Chondrocyte (in vitro differentiated cells): ENCODE results near the gene TXNRD2. TPM values are rescaled to one million over a fixed set of nuclear protein-coding genes. Genes with fewer than 3 reads are reported as not detected.
A peak's percentile ranks its signal among the peaks of the same experiment; 100 is the strongest.

Experiments used
- DNase-seq: peaks from one replicate; pipeline ENCODE4 v3.0.0; 2021; ENCODE audit warnings: mixed read lengths, low spot score
- H3K27ac Mint-ChIP-seq: one replicate; pipeline ENCODE4 v1.8.0; 2021; ENCODE audit warnings: mild to moderate bottlenecking, moderate library complexity, mixed read lengths; ENCODE audit not compliant: unreplicated experiment
- H3K27me3 Mint-ChIP-seq: 2 replicates; pipeline ENCODE4 v1.8.0; 2021; ENCODE audit warnings: low read depth, mixed read lengths
- H3K36me3 Mint-ChIP-seq: 2 replicates; pipeline ENCODE4 v1.8.0; 2021; ENCODE audit warnings: low read depth, mixed read lengths
- H3K4me1 Mint-ChIP-seq: 2 replicates; pipeline ENCODE4 v1.8.0; 2021; ENCODE audit warnings: low read depth, mild to moderate bottlenecking, mixed read lengths
- H3K4me3 Mint-ChIP-seq: one replicate; pipeline ENCODE4 v1.8.0; 2021; ENCODE audit warnings: mild to moderate bottlenecking, moderate library complexity, mixed read lengths; ENCODE audit not compliant: unreplicated experiment
- H3K9me3 Mint-ChIP-seq: 2 replicates; pipeline ENCODE4 v1.8.0; 2021; ENCODE audit warnings: low read depth, mixed read lengths
- total RNA-seq: library from RNA; stranded (reverse); gene quantifications from 3 replicates; pipeline ENCODE4 v1.2.1, GENCODE V29; 2021
- TF ChIP-seq, protein P1 (sequence below): fragments of 200-600 bp; sonication (generic); IDR thresholded peaks from 2 replicates; pipeline ENCODE4 v1.5.0; 2021; ENCODE audit warnings: antibody characterized with exemption, mild to moderate bottlenecking, moderate library complexity

Gene TXNRD2
- total RNA-seq, 1 donor from 2014 or later, result 14.1 TPM

DNA sequence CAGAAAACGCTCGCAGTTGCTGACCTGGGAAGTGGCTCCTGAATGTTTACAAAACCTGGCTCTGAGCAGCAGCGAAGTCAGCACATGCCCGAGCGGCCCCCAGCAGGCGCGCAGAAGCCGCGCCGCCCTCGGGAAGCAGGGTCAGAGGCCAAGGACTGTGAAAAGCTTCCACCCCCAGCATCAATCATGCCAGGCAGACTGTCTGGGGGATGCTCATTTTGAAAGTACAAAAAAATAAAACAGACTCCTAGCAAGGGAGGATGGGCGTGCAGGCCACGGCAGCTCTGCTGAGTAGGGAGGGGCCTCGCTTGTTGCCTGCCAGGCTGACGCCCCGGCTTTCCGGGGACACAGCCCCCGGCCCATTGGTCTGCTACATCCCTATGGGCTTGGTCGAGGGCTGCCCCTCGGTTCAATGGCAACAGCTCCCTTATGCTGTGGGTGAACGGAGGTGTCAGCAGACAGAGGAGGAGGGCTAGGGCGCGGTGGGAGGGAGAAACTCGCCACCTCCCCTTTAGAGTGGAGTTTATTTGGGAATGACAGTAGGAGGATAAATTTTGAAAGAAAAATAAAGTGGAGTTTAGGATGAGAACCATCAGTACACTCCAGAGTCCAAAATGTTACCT is 49.2 kb downstream of the TXNRD2 start:
- Mint-ChIP-seq H3K36me3 (peaks cover under 1% of the 10 kb centered on the region), H3K27ac (peak overlapping the region; percentile 47), H3K4me1 (peaks cover 23% of the 10 kb centered on the region), H3K27me3 (no peaks in the 10 kb centered on the region), H3K9me3 (no peaks in the 10 kb centered on the region), H3K4me3 (no peak overlapping the region)
- TF ChIP-seq, protein P1, sequence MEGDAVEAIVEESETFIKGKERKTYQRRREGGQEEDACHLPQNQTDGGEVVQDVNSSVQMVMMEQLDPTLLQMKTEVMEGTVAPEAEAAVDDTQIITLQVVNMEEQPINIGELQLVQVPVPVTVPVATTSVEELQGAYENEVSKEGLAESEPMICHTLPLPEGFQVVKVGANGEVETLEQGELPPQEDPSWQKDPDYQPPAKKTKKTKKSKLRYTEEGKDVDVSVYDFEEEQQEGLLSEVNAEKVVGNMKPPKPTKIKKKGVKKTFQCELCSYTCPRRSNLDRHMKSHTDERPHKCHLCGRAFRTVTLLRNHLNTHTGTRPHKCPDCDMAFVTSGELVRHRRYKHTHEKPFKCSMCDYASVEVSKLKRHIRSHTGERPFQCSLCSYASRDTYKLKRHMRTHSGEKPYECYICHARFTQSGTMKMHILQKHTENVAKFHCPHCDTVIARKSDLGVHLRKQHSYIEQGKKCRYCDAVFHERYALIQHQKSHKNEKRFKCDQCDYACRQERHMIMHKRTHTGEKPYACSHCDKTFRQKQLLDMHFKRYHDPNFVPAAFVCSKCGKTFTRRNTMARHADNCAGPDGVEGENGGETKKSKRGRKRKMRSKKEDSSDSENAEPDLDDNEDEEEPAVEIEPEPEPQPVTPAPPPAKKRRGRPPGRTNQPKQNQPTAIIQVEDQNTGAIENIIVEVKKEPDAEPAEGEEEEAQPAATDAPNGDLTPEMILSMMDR, result no peak
- DNase-seq, result no peak

DNA sequence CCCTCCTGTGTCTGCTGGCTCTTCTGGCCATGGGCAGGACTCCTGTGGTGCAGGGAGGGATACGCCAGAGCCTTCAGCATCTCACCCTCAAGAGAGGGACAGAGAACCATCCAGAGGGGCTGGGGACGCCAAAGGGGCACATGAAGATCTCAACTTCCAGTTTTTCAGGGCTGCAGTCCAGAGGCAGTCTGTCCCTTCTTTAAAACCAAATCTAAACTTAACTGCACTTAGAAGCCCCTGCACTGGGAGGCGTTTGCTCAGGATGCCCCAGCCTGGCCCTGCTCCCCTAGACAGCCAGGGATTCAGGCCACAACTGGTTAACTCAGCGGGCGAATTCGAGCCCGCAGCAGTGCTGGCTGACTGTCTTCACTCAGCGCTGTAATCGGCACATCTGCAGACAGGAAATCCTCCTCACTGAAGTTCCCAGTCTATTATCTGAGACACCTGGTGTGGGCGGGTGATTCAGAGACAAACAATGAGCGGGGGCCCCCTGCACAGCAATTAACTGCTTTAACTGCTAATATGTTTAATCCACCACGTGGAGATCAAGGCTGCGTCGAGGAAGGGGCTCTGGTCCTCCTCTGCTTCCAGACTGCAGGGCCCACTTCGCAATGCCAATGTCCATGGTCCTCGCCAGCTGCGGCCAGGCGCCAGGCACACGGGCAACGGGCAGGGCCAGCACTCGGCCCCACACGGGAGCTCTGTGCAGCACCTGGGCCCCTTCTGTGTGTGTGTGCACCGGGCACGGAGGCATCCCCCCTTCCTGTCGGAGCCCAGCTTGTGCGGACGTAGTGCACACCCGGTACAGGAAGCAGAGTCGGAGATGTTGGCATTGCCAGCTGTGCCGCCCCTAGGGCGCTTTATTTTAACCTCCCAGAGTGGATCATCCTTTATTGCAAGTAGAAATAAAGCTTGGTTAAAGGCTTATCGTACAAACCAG is 50.0 kb downstream of the TXNRD2 start:
- Mint-ChIP-seq H3K9me3 (no peaks in the 10 kb centered on the region), H3K27me3 (no peaks in the 10 kb centered on the region), H3K27ac (peak overlapping the region; percentile 47), H3K4me1 (peaks cover 23% of the 10 kb centered on the region), H3K36me3 (no peaks in the 10 kb centered on the region), H3K4me3 (peak overlapping the region; percentile 19)
- TF ChIP-seq, protein P1, result peak; percentile 18
- no peak for DNase-seq

DNA sequence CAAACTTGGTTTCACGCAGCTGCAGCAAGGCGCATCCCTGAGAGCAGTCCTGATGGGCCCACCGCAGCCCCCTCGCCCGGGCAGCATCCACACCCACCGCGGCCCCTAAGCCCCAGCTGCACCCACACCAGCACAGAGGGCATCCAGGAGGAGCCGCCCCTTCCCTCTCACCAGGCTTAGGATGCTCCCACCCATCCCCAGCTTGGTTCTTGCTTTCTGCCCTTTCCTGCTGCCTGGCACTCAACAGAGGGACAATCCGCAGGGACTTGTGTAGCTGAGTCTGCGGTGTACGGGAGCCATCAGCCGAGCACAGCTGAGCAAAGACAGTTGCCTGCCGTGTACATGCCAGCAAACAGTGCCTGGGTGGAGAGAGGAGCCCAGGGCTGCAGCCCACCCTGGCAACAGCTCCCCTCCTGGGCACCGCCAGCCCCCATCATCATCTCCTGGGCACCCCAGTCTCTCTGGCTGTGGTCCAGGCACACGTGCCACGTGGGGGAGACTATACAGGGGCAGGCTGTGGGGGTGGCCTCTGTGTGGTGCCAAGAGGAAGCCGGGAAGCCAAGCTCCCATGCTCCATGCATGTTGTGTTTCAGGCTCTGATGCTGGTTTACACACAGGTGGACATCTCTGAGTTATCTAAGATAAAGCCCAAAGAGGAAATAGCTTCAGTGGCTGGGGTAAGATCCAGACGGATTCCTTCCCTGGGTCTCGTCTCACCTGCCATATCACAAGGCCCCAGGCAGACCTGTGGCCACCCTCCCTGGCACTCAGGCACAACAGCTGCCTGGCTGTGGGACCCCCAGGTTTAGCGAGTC is 50.9 kb downstream of the TXNRD2 start:
- Mint-ChIP-seq H3K4me3 (no peak overlapping the region), H3K27me3 (no peaks in the 10 kb centered on the region), H3K9me3 (no peaks in the 10 kb centered on the region), H3K36me3 (no peaks in the 10 kb centered on the region), H3K27ac (no peak overlapping the region), H3K4me1 (peaks cover 25% of the 10 kb centered on the region)
- TF ChIP-seq, protein P1, result no peak
- DNase-seq, result no peak

DNA sequence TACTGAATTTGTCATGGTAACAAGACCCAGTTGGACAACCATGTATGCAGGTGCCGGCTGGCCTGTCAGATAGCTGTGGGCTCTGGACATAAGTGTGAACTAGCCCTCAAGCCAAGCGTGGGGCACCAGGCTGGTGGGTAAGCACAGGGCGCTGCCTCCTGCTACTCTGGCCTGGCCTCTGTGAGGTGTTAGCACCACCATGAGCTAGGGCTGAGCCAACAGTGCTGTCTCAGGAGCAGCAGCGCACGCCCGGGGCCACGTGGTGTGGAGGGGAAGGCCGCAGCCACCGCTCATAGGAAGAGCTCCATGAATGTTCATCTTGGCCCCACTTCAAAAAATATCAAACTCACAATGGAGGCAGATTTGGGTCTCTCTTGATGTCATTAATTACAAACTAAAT is 51.7 kb downstream of the TXNRD2 start:
- H3K27me3 Mint-ChIP-seq, result no peaks in the 10 kb centered on the region
- no peak overlapping the region for H3K4me3 Mint-ChIP-seq
- TF ChIP-seq, protein P1, result no peak
- peaks cover 27% of the 10 kb centered on the region for H3K4me1 Mint-ChIP-seq
- H3K27ac Mint-ChIP-seq, result no peak overlapping the region
- no peaks in the 10 kb centered on the region for H3K9me3 Mint-ChIP-seq
- DNase-seq, result no peak
- no peaks in the 10 kb centered on the region for H3K36me3 Mint-ChIP-seq
